ENCODE measurements around the gene THSD7A. TPM values are rescaled to one million over a fixed set of nuclear protein-coding genes. Genes with fewer than 3 reads are reported as not detected.

Gene THSD7A
- total and polyA plus RNA-seq, 2 of the 4 experiments (the other 2 are of a cell fraction) = 0.02 to 0.18 TPM

DNA sequence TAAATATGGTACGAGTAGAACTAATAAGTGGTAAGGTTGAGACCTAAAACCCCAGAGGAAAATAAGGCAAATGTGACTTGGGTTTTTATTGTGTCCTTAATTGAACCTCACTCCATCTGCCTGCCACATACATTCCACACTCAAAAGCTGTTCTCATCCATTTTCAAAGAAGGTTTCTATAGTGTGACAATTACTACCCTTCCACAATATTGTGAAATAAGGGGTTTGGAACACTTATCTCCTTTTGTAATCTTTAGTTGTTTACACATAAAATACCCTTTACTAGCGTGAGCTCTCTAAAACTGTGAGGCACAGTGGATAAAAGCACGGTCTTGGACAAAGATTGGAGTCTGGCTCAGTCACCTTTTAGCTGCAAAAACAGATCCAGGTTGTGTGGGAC, 166.6 kb downstream of the THSD7A start:
- Histone ChIP-seq H3K9me1 (ENCODE audit: insufficient read depth, low read length) (no peaks in the 10 kb centered on the region), H3K4me3 (ENCODE audit: insufficient read depth, low read depth, low read length) (no peak overlapping the region), H3K4me1 (ENCODE audit: control insufficient read depth, insufficient read depth, low read length) (no peaks in the 10 kb centered on the region), H4K8ac (ENCODE audit: low read depth in 2 of 2, low read length in 2 of 2) (no peak overlapping the region), H4K91ac (ENCODE audit: insufficient read depth, low read depth, low read length) (no peak overlapping the region), H2AFZ (replicated peaks; ENCODE audit: low read length, poor library complexity) (no peak overlapping the region), H4K20me1 (ENCODE audit: insufficient read depth, low read length) (no peaks in the 10 kb centered on the region), H2BK120ac (ENCODE audit: low read depth, low read length) (no peak overlapping the region), H3K9ac (ENCODE audit: low read depth, low read length) (no peak overlapping the region), H3K27me3 (ENCODE audit: control insufficient read depth, insufficient read depth, low read length) (no peaks in the 10 kb centered on the region), H3K18ac (ENCODE audit: low read depth, low read length) (no peak overlapping the region), H2BK5ac (ENCODE audit: low read depth, low read length, poor library complexity, severe bottlenecking) (no peak overlapping the region), H2BK15ac (ENCODE audit: low read depth, low read length) (no peak overlapping the region), H3K56ac (ENCODE audit: extremely low read depth, insufficient read depth, low read length) (no peak overlapping the region), H2BK20ac (ENCODE audit: low read depth, low read length) (no peak overlapping the region), H2AK9ac (replicated peaks; ENCODE audit: low read depth, low read length, poor library complexity) (no peak overlapping the region), H2AK5ac (ENCODE audit: low read depth, low read length) (no peak overlapping the region), H3K23ac (ENCODE audit: low read depth, low read length) (no peak overlapping the region), H3K36me3 (ENCODE audit: control insufficient read depth, insufficient read depth, low read length) (no peaks in the 10 kb centered on the region), H3K4ac (ENCODE audit: low read depth, low read length) (no peak overlapping the region), H4K5ac (ENCODE audit: low read depth, low read length) (no peak overlapping the region), H3K79me1 (ENCODE audit: low read depth in 1 of 2, low read length in 2 of 2) (no peaks in the 10 kb centered on the region), H3K27ac (ENCODE audit: insufficient read depth, low read length) (no peak overlapping the region), H3K14ac (replicated peaks; ENCODE audit: low read depth, low read length) (no peak overlapping the region), H3K4me2 (ENCODE audit: low read depth, low read length) (no peak overlapping the region), H3K9me3 (ENCODE audit: control insufficient read depth, insufficient read depth, low read length) (no peaks in the 10 kb centered on the region)
- DNase-seq = no peak
- no TSS peak for BruUV-seq (replicated peaks)
- in situ Hi-C loops (cut with MboI; ENCODE audit: low sequenced_read_pairs) = no loop called here
- TF ChIP-seq SMC3 (IDR thresholded peaks at IDR 0.05; ENCODE audit: low read depth, low read length) (no peak), NFE2L2 (IDR thresholded peaks at IDR 0.05; ENCODE audit: low read depth, low read length) (no peak), MAFK (IDR thresholded peaks at IDR 0.05; ENCODE audit: low read depth, low read length) (no peak), CHD1 (IDR thresholded peaks at IDR 0.05; ENCODE audit: low read depth, low read length) (no peak), MAZ (IDR thresholded peaks at IDR 0.05; ENCODE audit: borderline replicate concordance, low read depth, low read length) (no peak), POLR2A (IDR thresholded peaks at IDR 0.05; ENCODE audit: low read depth, low read length) (no peak), RAD21 (IDR thresholded peaks at IDR 0.05; ENCODE audit: low read length) (no peak), USF2 (IDR thresholded peaks at IDR 0.05; ENCODE audit: low read depth, low read length) (no peak), FOS (IDR thresholded peaks at IDR 0.05; ENCODE audit: low read depth, low read length) (no peak), ELK1 (IDR thresholded peaks at IDR 0.05; ENCODE audit: borderline replicate concordance, low read depth, low read length) (no peak), RFX5 (IDR thresholded peaks at IDR 0.05; ENCODE audit: low read depth, low read length) (no peak), MXI1 (IDR thresholded peaks at IDR 0.05; ENCODE audit: borderline replicate concordance, low read depth, low read length) (no peak), RCOR1 (IDR thresholded peaks at IDR 0.05; ENCODE audit: insufficient replicate concordance, low read length) (no peak), BHLHE40 (IDR thresholded peaks at IDR 0.05; ENCODE audit: low read depth, low read length) (no peak), CEBPB (IDR thresholded peaks at IDR 0.05; ENCODE audit: low read depth, low read length) (no peak; the same call in 1 of the 2 replicates)
- TF ChIP-seq, protein P1, sequence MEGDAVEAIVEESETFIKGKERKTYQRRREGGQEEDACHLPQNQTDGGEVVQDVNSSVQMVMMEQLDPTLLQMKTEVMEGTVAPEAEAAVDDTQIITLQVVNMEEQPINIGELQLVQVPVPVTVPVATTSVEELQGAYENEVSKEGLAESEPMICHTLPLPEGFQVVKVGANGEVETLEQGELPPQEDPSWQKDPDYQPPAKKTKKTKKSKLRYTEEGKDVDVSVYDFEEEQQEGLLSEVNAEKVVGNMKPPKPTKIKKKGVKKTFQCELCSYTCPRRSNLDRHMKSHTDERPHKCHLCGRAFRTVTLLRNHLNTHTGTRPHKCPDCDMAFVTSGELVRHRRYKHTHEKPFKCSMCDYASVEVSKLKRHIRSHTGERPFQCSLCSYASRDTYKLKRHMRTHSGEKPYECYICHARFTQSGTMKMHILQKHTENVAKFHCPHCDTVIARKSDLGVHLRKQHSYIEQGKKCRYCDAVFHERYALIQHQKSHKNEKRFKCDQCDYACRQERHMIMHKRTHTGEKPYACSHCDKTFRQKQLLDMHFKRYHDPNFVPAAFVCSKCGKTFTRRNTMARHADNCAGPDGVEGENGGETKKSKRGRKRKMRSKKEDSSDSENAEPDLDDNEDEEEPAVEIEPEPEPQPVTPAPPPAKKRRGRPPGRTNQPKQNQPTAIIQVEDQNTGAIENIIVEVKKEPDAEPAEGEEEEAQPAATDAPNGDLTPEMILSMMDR (conservative IDR thresholded peaks at IDR 0.05; ENCODE audit: low read depth, low read length) = no peak
- ChIA-PET CTCF (no interaction called here), POLR2A (ENCODE audit: unreplicated experiment) (no interaction called here)
- intact Hi-C loops (cut with micrococcal nuclease) = no loop called here
- dilution Hi-C loops (cut with HindIII; ENCODE audit: low sequenced_read_pairs, unreplicated experiment) = no loop called here
- WGBS, 2 experiments (ENCODE audit: extremely low coverage in 2 of 2, insufficient read length in 1 of 2) = no CpG with 5 or more reads among the region's 3 CpGs
- ATAC-seq (ENCODE audit: low read depth) = no peak

Data from IMR-90 (cell line).